Osteocyte (in vitro differentiated cells): ENCODE measurements around the gene POLRMT. TPM values are rescaled to one million over a fixed set of nuclear protein-coding genes. Genes with fewer than 3 reads are reported as not detected.

Source experiments
- DNase-seq: peaks from one replicate; pipeline ENCODE4 v3.0.0; 2021; ENCODE audit warnings: mixed read lengths; ENCODE audit not compliant: unreplicated experiment; ENCODE audit errors: extremely low spot score
- H3K27ac Mint-ChIP-seq: one replicate; pipeline ENCODE4 v1.8.0; 2021; ENCODE audit warnings: mild to moderate bottlenecking, mixed read lengths; ENCODE audit not compliant: unreplicated experiment
- H3K27me3 Mint-ChIP-seq: one replicate; pipeline ENCODE4 v1.8.0; 2021; ENCODE audit warnings: mixed read lengths; ENCODE audit not compliant: unreplicated experiment
- H3K36me3 Mint-ChIP-seq: one replicate; pipeline ENCODE4 v1.8.0; 2021; ENCODE audit warnings: mixed read lengths; ENCODE audit not compliant: unreplicated experiment
- H3K4me1 Mint-ChIP-seq: one replicate; pipeline ENCODE4 v1.8.0; 2021; ENCODE audit warnings: mixed read lengths; ENCODE audit not compliant: unreplicated experiment
- H3K4me3 Mint-ChIP-seq: one replicate; pipeline ENCODE4 v1.8.0; 2021; ENCODE audit warnings: mild to moderate bottlenecking, moderate library complexity, mixed read lengths; ENCODE audit not compliant: unreplicated experiment
- H3K9me3 Mint-ChIP-seq: one replicate; pipeline ENCODE4 v1.8.0; 2021; ENCODE audit warnings: mixed read lengths; ENCODE audit not compliant: unreplicated experiment
- CTCF ChIP-seq: fragments of 200-600 bp; sonication (generic); IDR thresholded peaks from 2 replicates; pipeline ENCODE4 v1.5.0; 2021; ENCODE audit warnings: antibody characterized with exemption, mild to moderate bottlenecking, moderate library complexity
- long read RNA-seq: library from polyadenylated mRNA; unstranded; transcript quantifications from one replicate; pipeline ENCODE4 v2.0.0, GENCODE V29; 2021
- total RNA-seq: library from RNA; stranded (reverse); gene quantifications from 2 replicates; pipeline ENCODE4 v1.2.1, GENCODE V29; 2021

Gene POLRMT
- total RNA-seq = 44.6 and 47.6 TPM in 2 replicates
- long read RNA-seq, partial matches to known transcripts = 1 of 2 reads
- long read RNA-seq, other reads (novel, unspliced or antisense) = 1 of 2 reads

GRCh38 chr19:633068-633785 lies at the start of gene POLRMT:
TSS of gene POLRMT (minus strand) at chr19:633537. CDS start at chr19:633512, 25 bp downstream.
- peaks cover 15% of the 10 kb centered on the region for H3K36me3 Mint-ChIP-seq
- peak within 1 kb of the TSS; percentile 93 for H3K27ac Mint-ChIP-seq
- peaks cover 32% of the 10 kb centered on the region for H3K4me1 Mint-ChIP-seq
- peak within 1 kb of the TSS; percentile 92 for H3K4me3 Mint-ChIP-seq
- no peak for TF ChIP-seq CTCF
- H3K9me3 Mint-ChIP-seq = no peaks in the 10 kb centered on the region
- no peaks in the 10 kb centered on the region for H3K27me3 Mint-ChIP-seq
- peak; percentile 99 for DNase-seq

GRCh38 chr19:682678-683320 lies 49.5 kb upstream of the POLRMT start:
- Mint-ChIP-seq H3K27ac (peak overlapping the region; percentile 38), H3K36me3 (no peaks in the 10 kb centered on the region), H3K9me3 (no peaks in the 10 kb centered on the region)

GRCh38 chr19:681029-682019 lies 48.0 kb upstream of the POLRMT start:
- no peaks in the 10 kb centered on the region for H3K36me3 Mint-ChIP-seq
- peaks cover 28% of the 10 kb centered on the region for H3K4me1 Mint-ChIP-seq
- peak overlapping the region; percentile 100 for H3K27ac Mint-ChIP-seq
- H3K4me3 Mint-ChIP-seq = peak overlapping the region; percentile 93
- H3K9me3 Mint-ChIP-seq = no peaks in the 10 kb centered on the region
- H3K27me3 Mint-ChIP-seq = no peaks in the 10 kb centered on the region
- TF ChIP-seq CTCF = no peak
- no peak for DNase-seq

More at GRCh38 chr19:682678-683320, 49.5 kb upstream of the POLRMT start:
- no peak for DNase-seq
- peaks cover 22% of the 10 kb centered on the region for H3K4me1 Mint-ChIP-seq
- no peak overlapping the region for H3K4me3 Mint-ChIP-seq
- H3K27me3 Mint-ChIP-seq = no peaks in the 10 kb centered on the region
- TF ChIP-seq CTCF = no peak

DNA sequence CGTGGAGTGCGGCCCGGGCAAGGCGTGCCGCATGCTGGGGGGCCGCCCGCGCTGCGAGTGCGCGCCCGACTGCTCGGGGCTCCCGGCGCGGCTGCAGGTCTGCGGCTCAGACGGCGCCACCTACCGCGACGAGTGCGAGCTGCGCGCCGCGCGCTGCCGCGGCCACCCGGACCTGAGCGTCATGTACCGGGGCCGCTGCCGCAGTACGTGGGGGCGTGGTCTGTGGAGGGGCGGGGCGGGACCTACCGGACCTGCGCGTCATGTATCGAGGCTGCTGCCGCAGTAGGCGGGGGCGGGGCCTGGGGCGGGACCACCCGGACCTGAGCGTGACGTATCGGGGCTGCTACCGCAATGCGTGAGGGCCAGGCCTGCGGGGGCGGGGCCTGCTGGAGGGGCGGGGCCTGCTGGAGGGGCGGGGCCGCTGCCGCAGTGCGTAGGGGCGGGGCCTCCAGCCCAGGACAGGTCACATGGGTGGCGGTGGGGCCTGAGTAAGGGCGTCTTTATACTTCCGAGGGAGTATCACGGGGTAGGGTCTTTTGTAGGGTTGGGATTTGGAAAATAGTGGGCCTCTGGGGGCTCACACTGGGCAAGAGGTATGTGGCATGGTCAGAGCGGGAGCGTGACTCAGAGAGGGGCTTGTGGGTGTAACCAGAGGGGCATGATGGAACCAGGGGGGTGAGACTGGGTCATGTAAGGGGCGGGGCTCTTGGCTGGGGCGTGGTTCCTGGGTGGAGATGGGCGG lies 47.1 kb upstream of the POLRMT start:
- TF ChIP-seq CTCF = peak; percentile 59
- no peaks in the 10 kb centered on the region for H3K36me3 Mint-ChIP-seq
- no peaks in the 10 kb centered on the region for H3K9me3 Mint-ChIP-seq
- peaks cover 27% of the 10 kb centered on the region for H3K4me1 Mint-ChIP-seq
- H3K27me3 Mint-ChIP-seq = no peaks in the 10 kb centered on the region
- peak overlapping the region; percentile 93 for H3K4me3 Mint-ChIP-seq
- DNase-seq = peak; percentile 100
- peak overlapping the region; percentile 100 for H3K27ac Mint-ChIP-seq
